ENCODE measurements around the gene FAM136A. TPM values are rescaled to one million over a fixed set of nuclear protein-coding genes. Genes with fewer than 3 reads are reported as not detected.

The FAM136A gene
- total RNA-seq, 1 experiment from 2014 or later, result 39.3 TPM

GRCh38 chr2:70258532-70258875, 43.4 kb downstream of the FAM136A start:
- H3K4me2 ChIP-seq, result peak overlapping the region; percentile 78
- intact Hi-C loops (cut with micrococcal nuclease; ENCODE audit: unreplicated experiment), result no loop called here
- no TSS peak for BruUV-seq (replicated peaks)
- H3K79me2 ChIP-seq (ENCODE audit: low read depth), result no peaks in the 10 kb centered on the region
- H2AFZ ChIP-seq, result peak overlapping the region; percentile 96
- H3K27ac ChIP-seq, result no peak overlapping the region
- peaks cover 4% of the 10 kb centered on the region; the same call in 1 of the 2 replicates for H3K4me1 ChIP-seq (replicated peaks; ENCODE audit: insufficient read depth)
- no peaks in the 10 kb centered on the region for H3K9me2 ChIP-seq (ENCODE audit: insufficient read depth)
- H3K36me3 ChIP-seq (ENCODE audit: low read depth), result no peaks in the 10 kb centered on the region
- no peaks in the 10 kb centered on the region for H3K9me3 ChIP-seq (ENCODE audit: insufficient read depth, low read depth)
- CTCF ChIA-PET, result no interaction called here
- H3K27me3 ChIP-seq (ENCODE audit: insufficient read depth, low read depth), result no peaks in the 10 kb centered on the region
- TF ChIP-seq CTCF (conservative IDR thresholded peaks at IDR 0.05), result no peak
- no peak for TF ChIP-seq EZH2 (IDR thresholded peaks at IDR 0.05; ENCODE audit: low read depth)
- no peaks in the 10 kb centered on the region for H4K20me1 ChIP-seq (ENCODE audit: insufficient read depth)
- POLR2A ChIA-PET (ENCODE audit: unreplicated experiment), result interaction anchor here (0.6 to 2.3 kb wide), 4 partner anchors 9 to 83 kb away, joined by 4 to 34 read pairs (median 4); partner anchors contain the start of gene SNRPG
- H3F3A ChIP-seq (ENCODE audit: insufficient read depth, low read depth), result peaks cover 4% of the 10 kb centered on the region; the same call in 1 of the 2 replicates
- DNase-seq, result peak in 1 of 2 experiments; percentile 19
- peak overlapping the region; percentile 59 for H3K4me3 ChIP-seq

- no peaks in the 10 kb centered on the region for H3K9me2 ChIP-seq (ENCODE audit: insufficient read depth)
- ChIA-PET POLR2A (ENCODE audit: unreplicated experiment) (no interaction called here), CTCF (no interaction called here)
- H3K27me3 ChIP-seq (ENCODE audit: insufficient read depth, low read depth), result no peaks in the 10 kb centered on the region
- peaks cover 10% of the 10 kb centered on the region; the same call in 1 of the 2 replicates for H3F3A ChIP-seq (ENCODE audit: insufficient read depth, low read depth)
- no peaks in the 10 kb centered on the region for H3K79me2 ChIP-seq (ENCODE audit: low read depth)
- no peak overlapping the region for H2AFZ ChIP-seq
- intact Hi-C loops (cut with micrococcal nuclease; ENCODE audit: unreplicated experiment), result no loop called here
- H4K20me1 ChIP-seq (ENCODE audit: insufficient read depth), result no peaks in the 10 kb centered on the region
- H3K27ac ChIP-seq, result no peak overlapping the region
- BruUV-seq (replicated peaks), result no TSS peak
- DNase-seq, result no peak
- H3K36me3 ChIP-seq (ENCODE audit: low read depth), result no peaks in the 10 kb centered on the region
- H3K4me3 ChIP-seq, result no peak overlapping the region
- TF ChIP-seq EZH2 (IDR thresholded peaks at IDR 0.05; ENCODE audit: low read depth) (no peak), CTCF (conservative IDR thresholded peaks at IDR 0.05) (no peak)
- peaks cover 4% of the 10 kb centered on the region; the same call in 1 of the 2 replicates for H3K4me1 ChIP-seq (replicated peaks; ENCODE audit: insufficient read depth)
- H3K9me3 ChIP-seq (ENCODE audit: insufficient read depth, low read depth), result no peaks in the 10 kb centered on the region
- no peak overlapping the region for H3K4me2 ChIP-seq
Measured at GRCh38 chr2:70255637-70256314, 46.1 kb downstream of the FAM136A start.

GRCh38 chr2:70250434-70250833, 51.4 kb downstream of the FAM136A start:
- Histone ChIP-seq H3F3A (ENCODE audit: insufficient read depth, low read depth) (peaks cover 37% of the 10 kb centered on the region; the same call in 1 of the 2 replicates), H3K36me3 (ENCODE audit: low read depth) (peaks cover 2% of the 10 kb centered on the region; the same call in 1 of the 2 replicates), H3K9me3 (ENCODE audit: insufficient read depth, low read depth) (no peaks in the 10 kb centered on the region), H3K4me2 (no peak overlapping the region), H3K27ac (no peak overlapping the region), H3K4me3 (no peak overlapping the region), H3K27me3 (ENCODE audit: insufficient read depth, low read depth) (no peaks in the 10 kb centered on the region), H3K79me2 (ENCODE audit: low read depth) (peaks cover 29% of the 10 kb centered on the region), H2AFZ (no peak overlapping the region), H3K9me2 (ENCODE audit: insufficient read depth) (no peaks in the 10 kb centered on the region), H4K20me1 (ENCODE audit: insufficient read depth) (peaks cover 13% of the 10 kb centered on the region; the same call in 1 of the 2 replicates), H3K4me1 (replicated peaks; ENCODE audit: insufficient read depth) (peaks cover 17% of the 10 kb centered on the region)
- POLR2A ChIA-PET (ENCODE audit: unreplicated experiment), result no interaction called here
- no peak for DNase-seq
- no TSS peak for BruUV-seq (replicated peaks)
- TF ChIP-seq CTCF (conservative IDR thresholded peaks at IDR 0.05) (no peak), EZH2 (IDR thresholded peaks at IDR 0.05; ENCODE audit: low read depth) (no peak)
- CTCF ChIA-PET, result no interaction called here
- intact Hi-C loops (cut with micrococcal nuclease; ENCODE audit: unreplicated experiment), result no loop called here

Data from PC-9 (cell line).